Left lung (tissue), 10 donors: ENCODE results near the gene PGLYRP3. TPM values are rescaled to one million over a fixed set of nuclear protein-coding genes. Genes with fewer than 3 reads are reported as not detected.

ENCODE experiments used
- ATAC-seq: fragments of 200-7000 bp; cut with Tn5 transposase; one replicate; pipeline ENCODE4 v1.9.1; 2020; ENCODE audit warnings: moderate library complexity
- DNase-seq, 4 donors: peaks; one replicate each; pipeline ENCODE4 v3.0.0-alpha.2; 2013 to 2020
- H3K27ac ChIP-seq, 2 donors: fragments of 200-600 bp; sonication (generic) in 1 of 2; one replicate each; pipeline versions ENCODE4 v1.5.0 to v1.8.0; 2020 to 2021
- H3K27me3 ChIP-seq, 2 donors: fragments of 200-600 bp; sonication (generic) in 1 of 2; one replicate each; pipeline versions ENCODE4 v1.5.0 to v1.8.0; 2020 to 2021
- H3K36me3 ChIP-seq, 2 donors: fragments of 200-600 bp; sonication (generic) in 1 of 2; one replicate each; pipeline versions ENCODE4 v1.5.0 to v1.8.0; 2020 to 2021
- H3K4me1 ChIP-seq, 2 donors: fragments of 200-600 bp; one replicate each; pipeline ENCODE4 v1.8.0; 2021
- H3K4me3 ChIP-seq, 2 donors: fragments of 200-600 bp; sonication (generic) in 1 of 2; one replicate each; pipeline versions ENCODE4 v1.5.0 to v1.8.0; 2020 to 2021; ENCODE audit warnings: mild to moderate bottlenecking in 1 of 2
- H3K9me3 ChIP-seq, 2 donors: fragments of 200-600 bp; sonication (generic) in 1 of 2; one replicate each; pipeline versions ENCODE4 v1.5.0 to v1.8.0; 2020 to 2021
- intact Hi-C, 2 donors: fragments of 100-400 bp; cut with DNase I; formaldehyde crosslinking; loops; one replicate each; pipeline versions ENCODE4 v1.11.2 to v1.14.2; 2022
- polyA plus RNA-seq, 6 donors: library from polyadenylated mRNA; unstranded; fragments of 120-200 nt; gene quantifications; one replicate each; pipeline ENCODE4 v1.2.1, GENCODE V29; 2013; ENCODE audit not compliant: insufficient read length in 6 of 6
- total RNA-seq, 2 donors: library from RNA; stranded (reverse); fragmentation: NEBNext Ultra II Directional; extraction: Animal tissue kit (Norgen Biotek cat#: 25700); gene quantifications; one replicate each; pipeline ENCODE4 v1.2.1, GENCODE V29; 2021
- TF ChIP-seq, protein P1 (sequence below), 2 donors: fragments of 200-600 bp; sonication (generic) in 1 of 2; IDR thresholded peaks; one replicate each; pipeline versions ENCODE4 v1.5.0 to v1.8.0; 2021; ENCODE audit warnings: antibody characterized with exemption in 2 of 2
- donor health status: DM: no; HTN: yes; CAD: no.
- donor health status: DM: no; HTN: no; CAD: no.

Gene PGLYRP3
- total and polyA plus RNA-seq, 8 donors: not detected

DNA sequence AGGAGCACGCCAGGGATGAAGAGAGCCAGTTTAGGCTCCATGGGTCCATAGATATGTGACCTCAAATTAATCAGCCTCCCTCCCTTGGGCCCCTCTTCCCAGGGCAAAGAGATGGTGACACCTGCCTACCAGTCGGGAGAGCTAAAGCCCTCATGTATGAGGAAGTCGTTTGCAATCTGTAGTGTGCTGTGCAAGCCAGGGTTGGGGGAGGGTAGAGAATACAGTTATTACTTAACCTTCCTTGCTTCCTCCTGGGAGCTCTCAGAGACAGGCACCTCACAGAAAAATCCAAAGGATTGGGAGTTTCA, 31.9 kb upstream of the PGLYRP3 start:
- Histone ChIP-seq H3K36me3 (no peaks in the 10 kb centered on the region), H3K4me3 (no peak overlapping the region), H3K4me1 (peaks cover 0 to 26% of the 10 kb centered on the region in 2 donors), H3K27ac (peak overlapping the region in 1 of 2 donors; percentile 35), H3K9me3 (no peaks in the 10 kb centered on the region), H3K27me3 (peaks cover 0 to 23% of the 10 kb centered on the region in 2 donors)
- TF ChIP-seq, protein P1, sequence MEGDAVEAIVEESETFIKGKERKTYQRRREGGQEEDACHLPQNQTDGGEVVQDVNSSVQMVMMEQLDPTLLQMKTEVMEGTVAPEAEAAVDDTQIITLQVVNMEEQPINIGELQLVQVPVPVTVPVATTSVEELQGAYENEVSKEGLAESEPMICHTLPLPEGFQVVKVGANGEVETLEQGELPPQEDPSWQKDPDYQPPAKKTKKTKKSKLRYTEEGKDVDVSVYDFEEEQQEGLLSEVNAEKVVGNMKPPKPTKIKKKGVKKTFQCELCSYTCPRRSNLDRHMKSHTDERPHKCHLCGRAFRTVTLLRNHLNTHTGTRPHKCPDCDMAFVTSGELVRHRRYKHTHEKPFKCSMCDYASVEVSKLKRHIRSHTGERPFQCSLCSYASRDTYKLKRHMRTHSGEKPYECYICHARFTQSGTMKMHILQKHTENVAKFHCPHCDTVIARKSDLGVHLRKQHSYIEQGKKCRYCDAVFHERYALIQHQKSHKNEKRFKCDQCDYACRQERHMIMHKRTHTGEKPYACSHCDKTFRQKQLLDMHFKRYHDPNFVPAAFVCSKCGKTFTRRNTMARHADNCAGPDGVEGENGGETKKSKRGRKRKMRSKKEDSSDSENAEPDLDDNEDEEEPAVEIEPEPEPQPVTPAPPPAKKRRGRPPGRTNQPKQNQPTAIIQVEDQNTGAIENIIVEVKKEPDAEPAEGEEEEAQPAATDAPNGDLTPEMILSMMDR (IDR thresholded peaks at IDR 0.05): no peak
- DNase-seq: no peak
- peak; percentile 78 for ATAC-seq
- intact Hi-C loops: no loop called here

DNA sequence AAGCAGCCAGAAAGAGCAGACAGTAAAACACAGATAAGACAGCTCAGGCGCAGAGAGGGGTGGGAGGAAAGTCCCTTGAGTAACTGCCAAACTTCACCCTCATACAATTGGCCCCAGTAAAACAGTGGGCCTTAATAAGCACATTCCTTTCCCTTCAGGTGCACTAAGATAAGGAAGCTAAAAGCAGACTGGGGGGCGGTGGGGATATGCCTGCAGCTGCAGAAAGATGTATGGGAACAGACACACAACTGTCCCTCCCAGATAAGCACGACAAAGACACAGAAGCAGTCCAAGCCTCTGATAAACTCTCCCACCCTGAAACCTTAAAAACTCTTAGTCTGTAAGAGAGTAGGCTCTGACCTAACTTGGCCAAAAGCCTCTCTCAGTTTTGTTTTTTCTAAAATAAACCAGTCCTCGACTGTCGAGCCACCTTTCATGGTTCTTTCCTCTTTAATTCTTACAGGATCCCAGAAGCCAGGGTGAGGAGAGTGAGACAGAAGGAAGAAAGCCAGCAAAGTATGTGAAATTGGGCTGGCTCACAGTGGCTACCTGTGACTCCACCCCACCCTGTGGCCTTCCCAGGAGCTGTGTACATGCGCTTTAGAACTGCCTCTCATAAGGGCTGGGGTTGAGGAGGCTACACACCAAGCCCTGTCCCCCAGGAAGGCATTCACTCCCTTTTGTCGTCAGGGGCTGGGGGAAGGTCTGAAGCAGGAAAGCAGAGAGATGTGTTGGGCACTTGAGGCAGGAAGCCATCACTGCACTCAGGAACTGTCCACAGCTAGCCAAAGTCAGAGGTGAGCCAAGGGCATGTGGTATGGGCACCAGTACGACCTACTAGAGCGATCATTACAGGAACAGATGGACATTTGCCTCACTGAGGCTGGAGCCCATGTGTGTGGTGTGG, 31.3 kb upstream of the PGLYRP3 start:
- ATAC-seq (peak; percentile 5), DNase-seq (no peak)
- Histone ChIP-seq H3K4me3 (no peak overlapping the region), H3K27ac (peak overlapping the region in 1 of 2 donors; percentile 35), H3K36me3 (no peaks in the 10 kb centered on the region), H3K4me1 (peaks cover 0 to 26% of the 10 kb centered on the region in 2 donors), H3K27me3 (peaks cover 0 to 17% of the 10 kb centered on the region in 2 donors), H3K9me3 (no peaks in the 10 kb centered on the region)
- intact Hi-C loops: no loop called here
- TF ChIP-seq, protein P1 (IDR thresholded peaks at IDR 0.05): no peak

DNA sequence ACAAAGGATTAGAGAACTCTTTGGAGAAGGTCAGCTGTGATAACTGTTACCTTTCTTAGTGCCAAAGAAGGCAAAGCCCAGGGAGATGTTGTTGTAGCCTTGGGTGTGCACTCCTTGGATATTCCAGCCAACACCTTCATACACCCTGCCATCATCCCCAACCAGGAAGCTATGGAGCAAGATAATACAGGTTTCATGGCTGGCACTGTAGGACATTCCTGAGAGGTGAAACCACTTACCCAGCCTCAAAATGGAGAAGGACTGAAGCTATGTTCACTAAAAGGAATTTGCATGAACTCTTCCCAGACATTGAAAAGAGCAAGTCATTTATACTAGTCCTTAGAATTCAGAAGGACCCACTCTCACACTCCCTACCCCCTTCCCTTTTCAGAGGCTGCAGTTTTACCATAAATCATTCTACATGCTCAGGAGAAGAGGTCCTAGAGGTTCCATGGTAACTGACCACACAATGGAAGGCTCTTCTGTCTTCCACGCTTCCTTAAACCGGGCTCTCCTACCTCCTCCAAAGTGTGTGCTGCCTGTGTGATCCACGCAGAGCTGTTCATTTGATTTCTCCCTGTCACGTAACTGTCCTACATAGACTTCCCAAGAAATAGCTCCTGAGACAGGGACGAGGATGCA, 30.4 kb upstream of the PGLYRP3 start:
- ATAC-seq: no peak
- intact Hi-C loops: no loop called here
- TF ChIP-seq, protein P1 (IDR thresholded peaks at IDR 0.05): no peak

DNA sequence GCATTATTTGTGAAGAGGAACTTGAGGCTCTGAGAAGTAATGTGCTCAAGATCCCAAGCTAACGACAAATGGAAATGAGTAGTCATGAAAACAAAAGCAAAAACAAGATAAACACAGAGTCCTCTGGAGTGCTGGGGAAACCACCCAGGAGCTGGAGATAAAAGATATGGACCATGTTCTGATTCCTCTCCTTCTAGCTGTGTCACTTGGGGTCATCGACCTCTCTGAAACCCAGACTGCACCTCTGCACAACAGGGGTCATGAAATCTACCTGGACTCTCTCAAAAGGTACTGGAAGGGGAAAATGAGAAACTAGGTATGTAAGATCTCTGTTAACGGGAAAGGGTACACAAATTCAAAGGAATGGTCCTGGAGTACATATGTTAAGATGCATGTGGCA, 29.4 kb upstream of the PGLYRP3 start:
- DNase-seq: no peak
- Histone ChIP-seq H3K4me1 (peaks cover 0 to 26% of the 10 kb centered on the region in 2 donors), H3K27ac (no peak overlapping the region), H3K36me3 (no peaks in the 10 kb centered on the region), H3K27me3 (peaks cover 0 to 4% of the 10 kb centered on the region in 2 donors), H3K4me3 (no peak overlapping the region), H3K9me3 (no peaks in the 10 kb centered on the region)
- TF ChIP-seq, protein P1 (IDR thresholded peaks at IDR 0.05): no peak
- no peak for ATAC-seq
- intact Hi-C loops: no loop called here

More for the DNA sequence above, 30.4 kb upstream of the PGLYRP3 start:
- Histone ChIP-seq H3K36me3 (no peaks in the 10 kb centered on the region), H3K27ac (no peak overlapping the region), H3K9me3 (no peaks in the 10 kb centered on the region), H3K4me1 (peaks cover 0 to 26% of the 10 kb centered on the region in 2 donors), H3K27me3 (peaks cover 0 to 8% of the 10 kb centered on the region in 2 donors), H3K4me3 (no peak overlapping the region)
- DNase-seq: no peak

DNA sequence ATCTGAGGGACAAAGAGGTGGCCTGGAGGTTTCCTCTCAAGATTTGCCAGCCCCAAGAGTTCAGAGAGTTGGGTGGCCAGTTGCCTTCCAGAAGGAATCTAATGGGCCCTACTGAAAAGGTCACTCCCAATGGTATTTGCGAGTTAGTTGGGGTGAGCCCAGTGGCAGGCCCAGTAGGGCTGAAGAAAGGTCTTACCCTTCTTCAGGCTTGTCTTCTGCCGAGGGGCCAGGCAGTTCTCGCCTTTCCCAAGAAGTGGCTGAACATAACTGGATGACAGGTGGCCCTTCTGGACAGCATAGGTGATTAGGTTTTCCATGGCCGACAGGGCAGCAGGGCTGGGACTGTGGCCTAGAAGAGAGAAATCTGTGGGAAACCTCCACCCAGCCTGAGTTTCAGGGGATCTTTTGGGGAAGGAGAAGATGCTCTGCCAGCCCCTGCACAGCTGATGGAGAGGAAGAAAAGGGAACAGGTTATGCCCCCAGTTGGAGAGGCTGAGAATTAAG, 28.7 kb upstream of the PGLYRP3 start:
- Histone ChIP-seq H3K27ac (no peak overlapping the region), H3K4me3 (no peak overlapping the region), H3K4me1 (peaks cover 0 to 23% of the 10 kb centered on the region in 2 donors), H3K9me3 (no peaks in the 10 kb centered on the region), H3K27me3 (peaks cover 0 to 4% of the 10 kb centered on the region in 2 donors), H3K36me3 (no peaks in the 10 kb centered on the region)
- ATAC-seq: no peak
- DNase-seq: no peak
- intact Hi-C loops: no loop called here
- TF ChIP-seq, protein P1 (IDR thresholded peaks at IDR 0.05): no peak
